Kidney (tissue), 14 donors: ENCODE results near the gene ARL14EPL. TPM values are rescaled to one million over a fixed set of nuclear protein-coding genes. Genes with fewer than 3 reads are reported as not detected.

Source experiments
- DNase-seq, 5 donors: peaks; one replicate each; pipeline ENCODE4 v3.0.0-alpha.2; 2013 to 2020
- FAIRE-seq: peaks from 2 replicates; lab custom pipeline; 2012; peaks lifted over from hg19 to GRCh38; lab: Jason Lieb, UNC
- H3K27ac ChIP-seq, 2 donors: one replicate each; pipeline ENCODE4 v1.7.0; 2013; ENCODE audit warnings: low read depth in 2 of 2, low read length in 2 of 2, inconsistent platforms in 1 of 2
- H3K27me3 ChIP-seq: one replicate; pipeline ENCODE4 v1.7.1; 2013; ENCODE audit warnings: low read length, inconsistent platforms; ENCODE audit not compliant: control insufficient read depth, insufficient read depth
- H3K36me3 ChIP-seq, 3 donors: one replicate each; pipeline versions ENCODE4 v1.7.0 to v1.7.1; 2013; ENCODE audit warnings: low read length in 3 of 3, control low read depth in 1 of 3, inconsistent platforms in 1 of 3; ENCODE audit not compliant: insufficient read depth in 3 of 3, control insufficient read depth in 2 of 3
- H3K4me1 ChIP-seq, 3 donors: one replicate each; pipeline versions ENCODE4 v1.7.0 to v1.7.1; 2013; ENCODE audit warnings: low read length in 3 of 3, inconsistent platforms in 1 of 3, low read depth in 1 of 3; ENCODE audit not compliant: control insufficient read depth in 2 of 3, insufficient read depth in 2 of 3
- H3K4me3 ChIP-seq, 3 donors: one replicate each; pipeline versions ENCODE4 v1.7.0 to v1.8.1; 2013; ENCODE audit warnings: low read length in 3 of 3, control low read depth in 1 of 3, inconsistent platforms in 1 of 3
- H3K9ac ChIP-seq, 3 donors: one replicate each; pipeline versions ENCODE4 v1.7.0 to v1.7.1; 2013; ENCODE audit warnings: low read length in 3 of 3, control low read depth in 1 of 3, inconsistent platforms in 1 of 3
- H3K9me3 ChIP-seq, 3 donors: one replicate each; pipeline versions ENCODE4 v1.7.0 to v1.7.1; 2013; ENCODE audit warnings: low read length in 3 of 3, control low read depth in 1 of 3, inconsistent platforms in 1 of 3; ENCODE audit not compliant: control insufficient read depth in 2 of 3, insufficient read depth in 1 of 3
- intact Hi-C: fragments of 100-400 bp; cut with DNase I; formaldehyde crosslinking; loops from one replicate; pipeline ENCODE4 v1.11.1; 2022
- polyA plus RNA-seq: library from polyadenylated mRNA; stranded (reverse); fragments of 350-450 nt; fragmentation: Illumina TruSeq; extraction: RNeasy Lipid Tissue Mini Kit (QIAGEN cat#74804); gene quantifications from one replicate; pipeline ENCODE4 v1.2.3, GENCODE V29; 2014; ENCODE audit warnings: low read depth, low replicate concordance; ENCODE audit not compliant: insufficient read depth
- total RNA-seq: library from RNA; stranded (reverse); fragmentation: NEBNext Ultra II Directional; extraction: Animal tissue kit (Norgen Biotek cat#: 25700); gene quantifications from one replicate; pipeline ENCODE4 v1.2.1, GENCODE V29; 2021
- TF ChIP-seq, protein P1 (sequence below): IDR thresholded peaks from 3 replicates; pipeline ENCODE4 v1.5.1; 2012; ENCODE audit warnings: mild to moderate bottlenecking, moderate library complexity, borderline replicate concordance; ENCODE audit not compliant: insufficient read depth; ENCODE audit errors: extremely low read depth
- donor health status: control.
- donor health status: control.
- donor health status: control.
- donor health status: control.
- donor health status: control.
- donor health status: DM: yes; HTN: yes; CAD: no.
- donor health status: Normal renal cell carcinoma (clear cell type).

The ARL14EPL gene
- total and polyA plus RNA-seq, 2 donors from 2014 or later = not detected

DNA sequence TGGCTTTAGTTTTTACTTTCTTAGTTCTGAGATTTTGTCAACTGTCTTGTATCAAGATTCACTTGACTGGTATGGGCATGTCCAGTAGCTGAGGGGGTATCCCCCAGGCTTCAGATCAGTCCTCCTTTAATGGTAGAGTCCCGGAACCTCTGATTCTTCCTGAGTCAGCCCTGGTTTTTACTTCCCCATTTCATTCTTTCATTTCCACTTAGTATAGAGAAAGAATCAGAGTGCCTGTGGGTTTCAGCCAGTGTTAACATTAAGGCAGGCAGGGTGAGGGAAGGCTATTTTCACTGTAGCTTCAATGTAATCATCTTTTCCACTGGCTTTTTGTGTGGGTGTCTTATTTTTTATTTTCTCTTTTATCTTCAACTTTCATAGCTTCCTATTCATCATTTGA lies 44.2 kb downstream of the ARL14EPL start:
- no peak overlapping the region for H3K4me3 ChIP-seq

DNA sequence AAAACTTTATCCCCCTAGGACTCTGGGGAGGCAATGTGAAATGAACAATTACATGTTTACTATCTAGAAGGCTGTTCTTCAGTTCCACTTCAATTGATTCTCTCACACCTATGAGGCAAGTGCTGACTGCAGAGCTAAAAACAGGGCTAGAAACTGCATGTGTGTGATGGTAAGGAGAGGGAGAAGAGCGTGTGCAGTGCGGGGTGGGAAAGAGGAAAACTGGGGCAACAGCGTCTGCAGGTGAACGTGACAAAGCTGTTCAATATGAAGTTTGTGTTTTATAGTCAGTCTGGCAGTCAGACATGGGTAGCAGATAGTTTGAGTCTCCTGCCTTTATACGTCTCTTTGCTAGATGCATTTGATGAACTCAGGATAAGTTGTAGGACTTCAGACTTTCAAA lies 45.9 kb downstream of the ARL14EPL start:
- no peak overlapping the region for H3K27ac ChIP-seq
- H3K4me1 ChIP-seq = no peaks in the 10 kb centered on the region
- H3K9me3 ChIP-seq = no peaks in the 10 kb centered on the region
- intact Hi-C loops = no loop called here
- DNase-seq (no peak), FAIRE-seq (no peak)
- TF ChIP-seq, protein P1, sequence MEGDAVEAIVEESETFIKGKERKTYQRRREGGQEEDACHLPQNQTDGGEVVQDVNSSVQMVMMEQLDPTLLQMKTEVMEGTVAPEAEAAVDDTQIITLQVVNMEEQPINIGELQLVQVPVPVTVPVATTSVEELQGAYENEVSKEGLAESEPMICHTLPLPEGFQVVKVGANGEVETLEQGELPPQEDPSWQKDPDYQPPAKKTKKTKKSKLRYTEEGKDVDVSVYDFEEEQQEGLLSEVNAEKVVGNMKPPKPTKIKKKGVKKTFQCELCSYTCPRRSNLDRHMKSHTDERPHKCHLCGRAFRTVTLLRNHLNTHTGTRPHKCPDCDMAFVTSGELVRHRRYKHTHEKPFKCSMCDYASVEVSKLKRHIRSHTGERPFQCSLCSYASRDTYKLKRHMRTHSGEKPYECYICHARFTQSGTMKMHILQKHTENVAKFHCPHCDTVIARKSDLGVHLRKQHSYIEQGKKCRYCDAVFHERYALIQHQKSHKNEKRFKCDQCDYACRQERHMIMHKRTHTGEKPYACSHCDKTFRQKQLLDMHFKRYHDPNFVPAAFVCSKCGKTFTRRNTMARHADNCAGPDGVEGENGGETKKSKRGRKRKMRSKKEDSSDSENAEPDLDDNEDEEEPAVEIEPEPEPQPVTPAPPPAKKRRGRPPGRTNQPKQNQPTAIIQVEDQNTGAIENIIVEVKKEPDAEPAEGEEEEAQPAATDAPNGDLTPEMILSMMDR = no peak
- H3K9ac ChIP-seq = no peak overlapping the region
- no peaks in the 10 kb centered on the region for H3K27me3 ChIP-seq
- H3K4me3 ChIP-seq = no peak overlapping the region
- no peaks in the 10 kb centered on the region for H3K36me3 ChIP-seq

More for the DNA sequence above, 44.2 kb downstream of the ARL14EPL start:
- no peaks in the 10 kb centered on the region for H3K4me1 ChIP-seq
- no peaks in the 10 kb centered on the region for H3K27me3 ChIP-seq
- TF ChIP-seq, protein P1 = no peak
- H3K9me3 ChIP-seq = no peaks in the 10 kb centered on the region
- intact Hi-C loops = no loop called here
- FAIRE-seq (no peak), DNase-seq (no peak)
- no peaks in the 10 kb centered on the region for H3K36me3 ChIP-seq
- H3K9ac ChIP-seq = no peak overlapping the region
- no peak overlapping the region for H3K27ac ChIP-seq

DNA sequence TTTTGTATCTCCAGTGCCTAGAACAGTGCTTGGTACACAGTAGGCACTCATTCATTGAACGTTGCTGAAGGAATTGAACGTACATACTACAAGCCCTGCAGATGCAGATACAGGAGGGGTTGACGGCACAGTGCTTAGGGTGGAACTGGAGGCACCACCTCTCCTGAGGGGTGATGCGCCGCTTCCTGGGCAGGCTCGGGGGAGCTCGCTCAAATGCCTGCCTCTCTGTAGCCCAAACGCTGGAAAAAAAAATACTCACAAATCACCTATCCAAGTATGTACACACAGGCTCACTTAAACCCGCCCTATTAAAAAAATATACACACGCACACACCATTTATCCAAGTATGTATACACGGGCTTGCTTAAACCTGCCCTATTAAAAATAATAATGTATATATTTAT lies 52.0 kb downstream of the ARL14EPL start:
- Histone ChIP-seq H3K4me3 (peak overlapping the region; percentile 80 to 95 (median 92)), H3K36me3 (no peaks in the 10 kb centered on the region), H3K4me1 (peaks cover 0 to 10% (median 0%) of the 10 kb centered on the region in 3 donors), H3K9me3 (no peaks in the 10 kb centered on the region), H3K9ac (peak overlapping the region; percentile 36 to 95 (median 91)), H3K27ac (no peak overlapping the region), H3K27me3 (no peaks in the 10 kb centered on the region)
- intact Hi-C loops = no loop called here
- TF ChIP-seq, protein P1 = no peak
- DNase-seq (peak in 4 of 5 donors; percentile 23 to 66 (median 64)), FAIRE-seq (no peak)
